ENCODE results near the gene KRTAP12-2. TPM values are rescaled to one million over a fixed set of nuclear protein-coding genes. Genes with fewer than 3 reads are reported as not detected.

Gene KRTAP12-2
- total and polyA plus RNA-seq, 2 experiments from 2014 or later: not detected

GRCh38 chr21:44702973-44703730 is 36.4 kb upstream of the KRTAP12-2 start:
- no peak overlapping the region for H3K4me3 ChIP-seq
- H3K9me3 ChIP-seq (ENCODE audit: low read depth): no peaks in the 10 kb centered on the region
- no peak overlapping the region for H3K27ac ChIP-seq
- H3K36me3 ChIP-seq: no peaks in the 10 kb centered on the region
- H3K27me3 ChIP-seq: peaks cover 68% of the 10 kb centered on the region
- H3K4me1 ChIP-seq (ENCODE audit: low read depth): no peaks in the 10 kb centered on the region
- no peak for DNase-seq (ENCODE audit: low read depth in 1 of 2, low spot score in 1 of 2)
- no peak for TF ChIP-seq CTCF (IDR thresholded peaks at IDR 0.05; ENCODE audit: low read depth, low read length)

- no peak overlapping the region for H3K27ac ChIP-seq
- no peaks in the 10 kb centered on the region for H3K36me3 ChIP-seq
- DNase-seq (ENCODE audit: low read depth in 1 of 2, low spot score in 1 of 2): no peak
- H3K27me3 ChIP-seq: peaks cover 60% of the 10 kb centered on the region
- TF ChIP-seq CTCF (IDR thresholded peaks at IDR 0.05; ENCODE audit: low read depth, low read length): no peak
- no peaks in the 10 kb centered on the region for H3K9me3 ChIP-seq (ENCODE audit: low read depth)
- H3K4me1 ChIP-seq (ENCODE audit: low read depth): no peaks in the 10 kb centered on the region
- H3K4me3 ChIP-seq: no peak overlapping the region
Measured at GRCh38 chr21:44702111-44702972, 35.6 kb upstream of the KRTAP12-2 start.

- H3K27me3 ChIP-seq: peaks cover 52% of the 10 kb centered on the region
- DNase-seq (ENCODE audit: low read depth in 1 of 2, low spot score in 1 of 2): no peak
- no peak for TF ChIP-seq CTCF (IDR thresholded peaks at IDR 0.05; ENCODE audit: low read depth, low read length)
- H3K4me3 ChIP-seq: no peak overlapping the region
- no peaks in the 10 kb centered on the region for H3K4me1 ChIP-seq (ENCODE audit: low read depth)
- no peaks in the 10 kb centered on the region for H3K9me3 ChIP-seq (ENCODE audit: low read depth)
- H3K27ac ChIP-seq: no peak overlapping the region
- H3K36me3 ChIP-seq: no peaks in the 10 kb centered on the region
Measured at GRCh38 chr21:44701541-44701940, 34.8 kb upstream of the KRTAP12-2 start.

- DNase-seq (ENCODE audit: low read depth in 1 of 2, low spot score in 1 of 2): no peak
- TF ChIP-seq CTCF (IDR thresholded peaks at IDR 0.05; ENCODE audit: low read depth, low read length): no peak
- Histone ChIP-seq H3K27ac (no peak overlapping the region), H3K9me3 (ENCODE audit: low read depth) (no peaks in the 10 kb centered on the region), H3K36me3 (no peaks in the 10 kb centered on the region), H3K4me3 (no peak overlapping the region), H3K4me1 (ENCODE audit: low read depth) (no peaks in the 10 kb centered on the region), H3K27me3 (peaks cover 47% of the 10 kb centered on the region)
Measured at GRCh38 chr21:44701023-44701400, 34.3 kb upstream of the KRTAP12-2 start.

- no peaks in the 10 kb centered on the region for H3K36me3 ChIP-seq
- H3K4me3 ChIP-seq: no peak overlapping the region
- no peaks in the 10 kb centered on the region for H3K9me3 ChIP-seq (ENCODE audit: low read depth)
- no peak for TF ChIP-seq CTCF (IDR thresholded peaks at IDR 0.05; ENCODE audit: low read depth, low read length)
- no peak overlapping the region for H3K27ac ChIP-seq
- no peaks in the 10 kb centered on the region for H3K4me1 ChIP-seq (ENCODE audit: low read depth)
- peaks cover 41% of the 10 kb centered on the region for H3K27me3 ChIP-seq
- DNase-seq (ENCODE audit: low read depth in 1 of 2, low spot score in 1 of 2): no peak
Measured at GRCh38 chr21:44700101-44701022, 33.6 kb upstream of the KRTAP12-2 start.

Data from cardiac muscle cell (in vitro differentiated cells and primary cell).